NCI-H128 (cell line): ENCODE measurements around the gene KCNQ1.

Experiments used
- DNase-seq: peaks from one replicate; lab custom pipeline; 2025; ENCODE audit not compliant: unreplicated experiment; lab: John Stamatoyannopoulos, UW

The KCNQ1 gene

GRCh38 chr11:2507945-2508749 is 63.3 kb downstream of the KCNQ1 start:
- no peak for DNase-seq

GRCh38 chr11:2508793-2509192 is 64.0 kb downstream of the KCNQ1 start:
- no peak for DNase-seq

- DNase-seq = no peak
Measured at GRCh38 chr11:2509481-2510001, 64.7 kb downstream of the KCNQ1 start.

- no peak for DNase-seq
Measured at GRCh38 chr11:2510626-2511402, 66.0 kb downstream of the KCNQ1 start.

GRCh38 chr11:2511421-2512369 is 66.9 kb downstream of the KCNQ1 start:
- DNase-seq = no peak

GRCh38 chr11:2512431-2513407 is 67.9 kb downstream of the KCNQ1 start:
- DNase-seq = no peak

GRCh38 chr11:2513441-2513840 is 68.6 kb downstream of the KCNQ1 start:
- DNase-seq = no peak

GRCh38 chr11:2515401-2516275 is 70.8 kb downstream of the KCNQ1 start:
- DNase-seq = no peak

- no peak for DNase-seq
Measured at GRCh38 chr11:2516276-2517015, 71.6 kb downstream of the KCNQ1 start.

GRCh38 chr11:2517016-2517385 is 72.2 kb downstream of the KCNQ1 start:
- DNase-seq = no peak

GRCh38 chr11:2517386-2518064 is 72.7 kb downstream of the KCNQ1 start:
- no peak for DNase-seq

- no peak for DNase-seq
Measured at GRCh38 chr11:2518111-2518982, 73.5 kb downstream of the KCNQ1 start.

GRCh38 chr11:2518983-2519340 is 74.2 kb downstream of the KCNQ1 start:
- DNase-seq = no peak

GRCh38 chr11:2519517-2519861 is 74.7 kb downstream of the KCNQ1 start:
- no peak for DNase-seq

GRCh38 chr11:2519862-2520735 is 75.3 kb downstream of the KCNQ1 start:
- no peak for DNase-seq

GRCh38 chr11:2520736-2521035 is 75.9 kb downstream of the KCNQ1 start:
- no peak for DNase-seq
